CD4-positive, alpha-beta T cell treated with Interleukin-1 beta for 1 hour (primary cell): Measurements from ENCODE around the gene CHCHD3.

Experiments
- DNase-seq, 2 donors: peaks; one replicate each; pipeline ENCODE4 v3.0.0-alpha.2; 2020 to 2022

CHCHD3 gene

GRCh38 chr7:133076142-133076541, 5.7 kb downstream of the CHCHD3 start:
- no peak for DNase-seq

GRCh38 chr7:133071506-133071905, 10.4 kb downstream of the CHCHD3 start:
- DNase-seq, result no peak

DNA sequence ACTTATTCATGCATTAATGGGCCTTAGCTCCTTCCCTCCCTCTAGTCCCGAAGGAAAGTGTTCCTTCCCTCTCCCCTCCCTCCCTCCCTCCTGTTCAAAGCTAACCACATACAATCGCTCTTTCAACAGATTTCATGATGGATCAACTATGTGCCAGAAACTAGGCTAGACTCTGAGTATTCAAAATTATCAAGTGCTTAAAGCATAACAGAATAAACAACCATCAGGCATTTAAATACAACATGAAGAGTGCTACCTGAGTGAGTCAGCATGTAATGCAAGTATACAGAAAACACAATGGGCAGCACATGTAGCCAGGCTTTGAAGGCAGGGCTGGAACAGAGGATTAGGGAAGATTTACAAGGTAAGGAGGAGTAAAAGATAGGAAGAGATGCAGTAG, 11.3 kb downstream of the CHCHD3 start:
- no peak for DNase-seq

DNA sequence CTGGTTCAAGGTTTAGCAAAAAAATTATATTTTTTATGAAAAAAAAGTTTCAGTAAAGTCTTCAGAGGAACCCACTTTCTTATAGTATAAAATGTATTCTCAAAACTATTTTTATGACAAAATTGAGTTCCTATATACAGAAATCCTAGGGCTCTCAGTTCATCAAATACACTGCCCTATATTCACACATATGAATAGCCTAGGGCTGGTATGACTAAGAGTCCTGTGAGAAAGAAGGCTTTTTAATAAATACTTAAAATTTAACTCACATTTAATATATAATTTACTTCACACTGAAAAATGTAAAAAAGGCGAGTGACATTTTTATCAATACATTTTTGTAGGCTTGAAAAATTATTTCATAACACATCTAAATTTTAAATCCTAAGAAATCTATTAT, 16.6 kb downstream of the CHCHD3 start:
- no peak for DNase-seq

DNA sequence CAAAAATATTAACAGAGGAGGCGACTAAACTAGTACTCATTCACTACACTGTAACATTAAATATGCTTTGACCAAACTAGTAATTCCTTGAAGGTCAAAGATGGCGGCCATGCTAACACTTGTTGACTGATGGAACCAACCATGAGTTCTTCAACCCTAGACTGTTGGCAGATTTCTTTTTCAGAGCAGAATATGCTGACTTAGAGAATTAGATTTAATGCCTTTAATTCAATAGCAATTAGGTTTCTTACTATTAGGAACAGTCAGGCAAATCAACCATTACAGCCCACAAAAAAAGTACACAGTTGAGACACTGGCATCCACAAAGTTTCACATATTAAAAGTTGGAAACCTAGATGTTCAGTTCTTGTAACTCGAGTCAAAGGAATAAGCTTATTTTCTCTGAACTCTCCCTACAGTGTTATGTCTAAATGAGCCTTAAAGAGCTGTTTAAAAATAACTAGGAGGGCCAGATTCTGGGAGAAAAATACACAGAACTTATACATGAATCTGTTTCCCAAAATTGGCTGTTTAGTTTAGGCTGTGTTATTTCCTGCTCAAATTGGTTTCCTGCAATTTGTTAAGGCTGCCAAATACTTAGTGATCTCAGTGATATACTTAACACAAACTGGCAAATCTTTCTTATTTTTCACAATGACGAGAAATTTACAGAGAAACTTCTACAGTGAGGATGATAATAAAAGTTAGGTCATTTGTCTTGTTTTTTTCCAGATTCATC, 17.6 kb downstream of the CHCHD3 start:
- DNase-seq, result no peak

DNA sequence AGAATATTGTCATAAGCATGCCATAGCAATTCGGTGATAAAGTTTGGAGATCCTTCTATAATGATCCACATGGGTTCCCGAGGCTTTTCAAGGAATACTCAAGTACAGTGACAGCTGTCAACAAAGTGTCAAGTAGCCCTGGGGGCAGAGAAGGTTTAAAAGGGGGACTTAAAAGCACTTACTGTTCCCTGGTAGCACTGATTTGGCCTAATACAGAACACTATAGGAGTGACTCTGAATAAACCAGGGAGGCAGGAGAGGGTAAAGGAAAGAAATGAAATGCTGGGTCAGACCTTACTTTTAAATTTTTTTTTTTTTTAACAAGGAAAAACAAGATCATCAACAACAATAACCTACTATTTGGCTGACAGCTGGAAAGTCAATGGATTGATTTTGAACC, 20.1 kb downstream of the CHCHD3 start:
- DNase-seq, result no peak

- no peak for DNase-seq
These were observed 20.5 kb downstream of the CHCHD3 start for GRCh38 chr7:133061357-133061756.

DNA sequence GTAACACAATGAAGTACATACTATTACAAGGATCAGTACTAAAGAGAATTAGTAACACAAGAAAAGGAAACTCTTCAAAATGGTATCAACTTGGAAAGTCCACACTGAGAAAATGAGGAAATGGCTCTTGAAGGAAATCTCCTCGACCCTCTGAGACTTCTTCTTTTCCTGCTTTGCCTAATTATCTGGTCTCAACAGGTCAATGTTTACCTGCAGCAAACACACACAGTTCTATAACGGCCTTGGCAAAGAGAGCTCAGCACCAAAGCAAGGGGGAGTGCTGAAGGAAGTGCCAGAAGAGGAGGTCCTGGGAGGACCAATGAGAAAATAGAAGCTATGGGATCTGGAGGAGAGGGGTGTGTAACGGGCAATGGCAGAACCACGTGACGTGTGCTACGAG, 21.9 kb downstream of the CHCHD3 start:
- DNase-seq, result no peak

DNA sequence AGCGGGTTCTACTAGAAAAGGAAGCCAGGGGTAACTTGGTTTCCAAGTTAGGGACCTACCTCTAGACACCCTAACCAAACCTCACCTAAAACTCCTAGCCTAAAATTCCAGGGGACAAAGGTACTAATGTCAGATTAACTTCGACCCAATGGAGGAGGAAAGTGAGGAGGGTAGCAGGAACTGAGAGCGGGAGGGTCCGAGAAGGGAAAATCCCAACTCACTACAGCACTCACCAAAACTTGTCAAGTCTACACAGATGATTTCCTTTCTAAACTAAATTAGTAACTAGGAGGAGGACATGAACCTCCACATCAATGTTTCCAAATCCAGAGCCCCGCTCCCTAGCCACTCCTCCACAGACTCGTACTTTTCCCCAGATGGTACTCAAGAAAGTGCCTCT, 22.6 kb downstream of the CHCHD3 start:
- DNase-seq, result no peak

GRCh38 chr7:133056370-133057238, 25.3 kb downstream of the CHCHD3 start:
- no peak for DNase-seq

GRCh38 chr7:133054162-133054840, 27.6 kb downstream of the CHCHD3 start:
- no peak for DNase-seq

- no peak for DNase-seq
These were observed 28.5 kb downstream of the CHCHD3 start for GRCh38 chr7:133053321-133053891.

DNA sequence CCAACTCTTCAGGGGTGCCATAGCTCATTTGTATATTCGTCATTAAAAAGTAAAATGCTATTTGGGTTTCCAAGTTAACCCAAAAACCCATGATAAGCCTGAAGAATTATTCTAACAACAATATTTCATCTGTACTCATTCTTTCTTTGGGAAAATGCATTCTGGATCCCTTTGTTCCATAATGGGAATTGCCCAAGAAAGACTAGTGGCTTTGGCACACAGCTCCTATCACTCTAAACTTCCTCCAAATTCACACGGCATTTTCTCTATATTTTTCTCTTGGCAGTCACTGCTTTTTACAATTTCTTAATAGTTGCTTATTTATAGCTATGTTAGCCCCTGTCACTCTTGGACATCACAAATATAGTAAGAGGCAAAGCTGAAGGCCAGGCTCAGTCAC, 29.1 kb downstream of the CHCHD3 start:
- no peak for DNase-seq

DNA sequence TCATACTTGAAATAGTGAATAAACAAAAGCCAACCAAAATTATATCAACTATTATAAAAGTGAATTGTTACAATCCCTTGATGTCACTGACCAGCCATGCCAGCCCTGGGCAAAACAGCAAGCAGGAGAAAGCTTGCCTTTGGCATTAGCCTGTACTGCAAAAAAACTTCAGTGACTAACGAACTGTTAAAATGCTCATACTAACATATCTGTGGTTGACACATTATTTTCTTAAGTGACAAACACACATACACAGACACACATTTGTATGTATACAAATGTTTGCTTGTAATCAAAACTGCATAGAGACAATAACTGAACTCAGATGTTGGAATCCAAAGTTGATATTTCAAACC, 29.5 kb downstream of the CHCHD3 start:
- DNase-seq, result no peak

DNA sequence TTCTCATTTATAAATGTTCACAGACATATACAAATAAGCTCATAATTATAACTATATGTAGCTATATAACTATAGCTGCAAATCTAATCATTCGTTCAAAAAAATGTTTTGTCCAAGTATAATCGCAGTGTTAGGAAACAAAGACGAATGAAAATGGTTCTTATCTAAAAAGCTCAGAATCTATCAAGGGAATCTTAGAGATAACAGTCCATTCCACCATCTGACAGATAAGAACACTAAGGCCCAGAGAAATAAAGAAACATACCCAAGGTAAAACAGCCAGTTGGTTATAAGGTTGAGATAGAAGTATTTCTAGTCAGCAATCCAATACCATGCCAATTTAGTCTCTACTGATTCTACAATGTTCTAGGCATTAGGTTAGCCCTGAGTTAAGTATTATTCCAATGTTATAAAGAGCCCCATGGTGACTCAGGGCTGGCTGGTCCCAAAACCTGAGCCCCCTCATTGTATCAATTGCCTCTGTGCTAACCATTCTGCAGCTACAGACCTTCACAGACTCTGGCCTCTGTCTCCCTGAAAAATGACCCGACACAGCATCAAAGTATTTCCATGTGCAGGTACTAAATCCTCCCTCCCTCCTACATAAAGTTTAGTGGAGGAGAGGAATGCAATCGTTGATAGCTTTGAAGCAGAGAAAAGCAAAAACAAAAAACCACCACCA, 30.0 kb downstream of the CHCHD3 start:
- DNase-seq, result no peak

- DNase-seq, result no peak
These were observed 30.8 kb downstream of the CHCHD3 start for GRCh38 chr7:133051066-133051465.

- DNase-seq, result no peak
These were observed 31.5 kb downstream of the CHCHD3 start for GRCh38 chr7:133050200-133050995.

GRCh38 chr7:133048589-133048988, 33.3 kb downstream of the CHCHD3 start:
- DNase-seq, result no peak

DNA sequence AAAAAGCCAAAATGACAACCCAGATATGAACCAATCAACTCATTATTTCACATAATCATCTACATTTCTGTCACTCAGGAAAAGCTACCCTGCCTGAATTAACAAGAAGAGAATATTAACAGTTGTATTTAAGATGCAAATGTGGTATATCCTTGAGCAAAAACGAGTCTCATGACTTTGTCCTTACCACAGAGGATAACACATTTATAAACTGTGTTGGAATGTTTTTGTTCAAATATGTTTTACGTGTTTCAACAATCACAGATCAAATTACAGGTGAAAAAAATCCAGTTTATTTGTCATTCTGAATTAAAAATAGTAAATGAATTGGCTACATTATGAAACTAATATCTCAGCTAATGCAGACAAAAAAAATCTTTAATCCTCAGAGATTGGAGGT, 34.6 kb downstream of the CHCHD3 start:
- DNase-seq, result no peak

DNA sequence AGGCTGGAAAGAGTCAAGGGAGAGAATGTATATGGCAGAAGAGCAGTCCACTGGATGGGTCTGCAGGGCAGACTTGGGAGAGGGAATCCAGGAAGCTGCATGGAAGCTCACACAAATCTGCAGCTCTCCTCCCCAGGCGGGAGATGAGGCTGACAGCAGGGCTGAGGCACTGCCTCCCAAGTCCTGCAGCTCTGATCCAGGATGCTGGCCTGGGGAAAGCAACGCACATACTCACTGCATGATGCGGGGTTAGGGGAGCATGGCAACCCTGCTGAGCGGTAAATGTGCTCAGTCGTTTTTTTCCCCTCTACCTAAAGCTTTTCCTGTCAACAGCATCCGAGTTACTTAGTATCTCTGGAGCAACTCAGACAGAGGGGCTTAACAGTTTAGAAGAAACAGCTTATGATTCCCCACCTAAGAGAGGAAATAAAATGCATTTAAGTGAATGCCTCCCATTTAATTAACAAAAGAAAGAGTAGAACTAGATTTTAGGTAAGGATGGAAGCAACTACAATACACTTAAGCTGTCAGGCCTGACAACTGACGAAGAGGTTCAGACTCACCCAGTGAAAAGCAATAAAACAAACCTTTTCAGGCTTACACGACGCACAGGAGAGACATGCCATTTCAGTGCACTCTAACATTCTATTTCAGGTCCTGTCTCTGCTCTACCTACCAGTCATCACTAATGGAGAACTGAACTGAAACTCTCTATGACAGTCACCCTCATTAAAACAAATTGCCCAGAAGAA, 37.0 kb downstream of the CHCHD3 start:
- no peak for DNase-seq

DNA sequence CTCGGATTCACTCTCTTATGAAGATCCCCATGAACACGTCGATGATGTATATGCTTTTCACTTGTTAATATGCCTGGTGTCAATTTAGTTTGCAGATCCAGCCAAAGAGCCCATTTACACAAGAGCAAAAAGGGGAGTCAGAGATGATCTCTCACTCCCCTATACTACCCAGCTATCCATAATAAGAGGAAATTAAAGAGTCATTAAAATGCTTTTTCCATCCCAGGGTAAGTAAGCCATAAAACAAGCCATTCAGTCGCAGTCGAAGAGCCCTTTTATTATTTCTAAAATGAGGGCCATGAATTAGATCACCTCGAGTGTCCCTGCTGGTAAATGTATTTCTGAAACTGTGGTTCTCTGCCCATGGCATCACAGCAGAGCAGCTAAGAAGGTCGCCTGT, 41.2 kb downstream of the CHCHD3 start:
- DNase-seq, result no peak
